ENCODE measurements around the gene NFAT5.

NFAT5 gene

DNA sequence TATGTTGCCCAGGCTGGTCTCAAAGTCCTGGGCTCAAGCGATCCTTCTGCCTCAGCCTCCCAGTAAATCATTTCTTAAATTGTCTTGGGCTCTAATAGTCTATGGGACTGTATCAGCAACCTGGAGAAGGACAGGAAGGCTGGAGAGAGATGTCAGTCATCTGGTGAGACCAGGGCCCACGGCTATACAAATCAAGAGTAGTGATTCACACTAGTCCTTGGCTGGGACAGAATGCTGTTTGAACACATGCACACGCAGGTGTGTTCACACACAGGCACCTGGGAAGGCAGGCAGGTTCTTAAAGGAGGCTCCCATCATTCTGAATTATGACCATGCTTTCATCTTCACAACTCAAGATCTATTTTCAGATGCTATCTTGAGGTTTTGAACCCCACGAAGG, 146.5 kb downstream of the NFAT5 start:
- TF ChIP-seq TCF12 (IDR thresholded peaks at IDR 0.05; ENCODE audit: low read depth) (no peak), RAD21 (IDR thresholded peaks at IDR 0.05; ENCODE audit: low read depth) (no peak), TAF1 (IDR thresholded peaks at IDR 0.05; ENCODE audit: low read depth) (no peak), YY1 (IDR thresholded peaks at IDR 0.05; ENCODE audit: low read depth) (no peak), ZBTB7A (IDR thresholded peaks at IDR 0.05; ENCODE audit: low read depth) (no peak), NFIC (IDR thresholded peaks at IDR 0.05) (no peak), CEBPB (IDR thresholded peaks at IDR 0.05) (no peak), EGR1 (IDR thresholded peaks at IDR 0.05) (no peak), CREB1 (IDR thresholded peaks at IDR 0.05; ENCODE audit: low read depth) (no peak)
- TF ChIP-seq, protein P1, sequence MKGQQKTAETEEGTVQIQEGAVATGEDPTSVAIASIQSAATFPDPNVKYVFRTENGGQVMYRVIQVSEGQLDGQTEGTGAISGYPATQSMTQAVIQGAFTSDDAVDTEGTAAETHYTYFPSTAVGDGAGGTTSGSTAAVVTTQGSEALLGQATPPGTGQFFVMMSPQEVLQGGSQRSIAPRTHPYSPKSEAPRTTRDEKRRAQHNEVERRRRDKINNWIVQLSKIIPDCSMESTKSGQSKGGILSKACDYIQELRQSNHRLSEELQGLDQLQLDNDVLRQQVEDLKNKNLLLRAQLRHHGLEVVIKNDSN (IDR thresholded peaks at IDR 0.05): no peak
- TF ChIP-seq, protein P2, sequence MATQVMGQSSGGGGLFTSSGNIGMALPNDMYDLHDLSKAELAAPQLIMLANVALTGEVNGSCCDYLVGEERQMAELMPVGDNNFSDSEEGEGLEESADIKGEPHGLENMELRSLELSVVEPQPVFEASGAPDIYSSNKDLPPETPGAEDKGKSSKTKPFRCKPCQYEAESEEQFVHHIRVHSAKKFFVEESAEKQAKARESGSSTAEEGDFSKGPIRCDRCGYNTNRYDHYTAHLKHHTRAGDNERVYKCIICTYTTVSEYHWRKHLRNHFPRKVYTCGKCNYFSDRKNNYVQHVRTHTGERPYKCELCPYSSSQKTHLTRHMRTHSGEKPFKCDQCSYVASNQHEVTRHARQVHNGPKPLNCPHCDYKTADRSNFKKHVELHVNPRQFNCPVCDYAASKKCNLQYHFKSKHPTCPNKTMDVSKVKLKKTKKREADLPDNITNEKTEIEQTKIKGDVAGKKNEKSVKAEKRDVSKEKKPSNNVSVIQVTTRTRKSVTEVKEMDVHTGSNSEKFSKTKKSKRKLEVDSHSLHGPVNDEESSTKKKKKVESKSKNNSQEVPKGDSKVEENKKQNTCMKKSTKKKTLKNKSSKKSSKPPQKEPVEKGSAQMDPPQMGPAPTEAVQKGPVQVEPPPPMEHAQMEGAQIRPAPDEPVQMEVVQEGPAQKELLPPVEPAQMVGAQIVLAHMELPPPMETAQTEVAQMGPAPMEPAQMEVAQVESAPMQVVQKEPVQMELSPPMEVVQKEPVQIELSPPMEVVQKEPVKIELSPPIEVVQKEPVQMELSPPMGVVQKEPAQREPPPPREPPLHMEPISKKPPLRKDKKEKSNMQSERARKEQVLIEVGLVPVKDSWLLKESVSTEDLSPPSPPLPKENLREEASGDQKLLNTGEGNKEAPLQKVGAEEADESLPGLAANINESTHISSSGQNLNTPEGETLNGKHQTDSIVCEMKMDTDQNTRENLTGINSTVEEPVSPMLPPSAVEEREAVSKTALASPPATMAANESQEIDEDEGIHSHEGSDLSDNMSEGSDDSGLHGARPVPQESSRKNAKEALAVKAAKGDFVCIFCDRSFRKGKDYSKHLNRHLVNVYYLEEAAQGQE (IDR thresholded peaks at IDR 0.05; ENCODE audit: low read depth): no peak
- TF ChIP-seq, protein P3, sequence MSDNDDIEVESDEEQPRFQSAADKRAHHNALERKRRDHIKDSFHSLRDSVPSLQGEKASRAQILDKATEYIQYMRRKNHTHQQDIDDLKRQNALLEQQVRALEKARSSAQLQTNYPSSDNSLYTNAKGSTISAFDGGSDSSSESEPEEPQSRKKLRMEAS (IDR thresholded peaks at IDR 0.05): no peak

DNA sequence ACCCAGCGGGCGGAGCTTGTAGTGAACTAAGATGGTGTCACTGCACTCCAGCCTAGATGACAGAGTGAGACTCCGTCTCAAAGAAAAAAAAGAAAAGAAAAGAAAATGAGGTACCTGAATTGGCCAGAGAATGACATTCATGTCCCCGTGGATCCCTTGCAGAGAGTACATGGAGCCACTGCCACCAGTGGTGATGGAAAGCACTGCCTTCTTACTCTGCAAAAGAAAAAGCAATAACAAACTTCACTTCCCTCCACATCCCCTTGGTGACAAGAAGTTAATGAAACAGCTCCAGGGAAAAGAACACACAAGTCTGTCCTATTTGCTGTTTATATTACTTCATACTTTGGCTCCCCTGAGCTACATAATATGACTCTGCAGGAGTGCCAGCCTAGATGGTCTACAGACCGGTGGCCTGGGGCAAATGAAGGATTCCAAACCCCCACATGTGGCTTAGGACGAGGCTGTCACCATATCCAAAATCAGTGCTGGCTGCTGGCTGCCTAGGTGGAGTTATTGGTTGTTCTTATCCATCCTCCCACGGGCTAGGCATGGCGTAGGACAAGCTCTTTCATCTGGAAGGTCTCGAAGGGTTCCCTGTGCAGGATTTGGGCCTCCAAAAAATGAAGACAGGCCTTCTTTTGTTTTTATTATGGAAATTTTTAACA, 147.3 kb downstream of the NFAT5 start:
- no peak for TF ChIP-seq TAF1 (IDR thresholded peaks at IDR 0.05; ENCODE audit: low read depth)
- TF ChIP-seq CREB1 (IDR thresholded peaks at IDR 0.05; ENCODE audit: low read depth): no peak
- TF ChIP-seq TCF12 (IDR thresholded peaks at IDR 0.05; ENCODE audit: low read depth): no peak
- TF ChIP-seq NFIC (IDR thresholded peaks at IDR 0.05): no peak
- TF ChIP-seq EP300 (IDR thresholded peaks at IDR 0.05; ENCODE audit: borderline replicate concordance): no peak
- no peak for TF ChIP-seq ZBTB7A (IDR thresholded peaks at IDR 0.05; ENCODE audit: low read depth)
- TF ChIP-seq, protein P2 (IDR thresholded peaks at IDR 0.05; ENCODE audit: low read depth): no peak
- no peak for TF ChIP-seq RAD21 (IDR thresholded peaks at IDR 0.05; ENCODE audit: low read depth)
- no peak for TF ChIP-seq CEBPB (IDR thresholded peaks at IDR 0.05)
- no peak for TF ChIP-seq FOXM1 (IDR thresholded peaks at IDR 0.05; ENCODE audit: borderline replicate concordance, low read depth)
- TF ChIP-seq, protein P1 (IDR thresholded peaks at IDR 0.05): no peak
- TF ChIP-seq EGR1 (IDR thresholded peaks at IDR 0.05): no peak
- TF ChIP-seq TEAD4 (IDR thresholded peaks at IDR 0.05): no peak
- no peak for TF ChIP-seq YY1 (IDR thresholded peaks at IDR 0.05; ENCODE audit: low read depth)
- TF ChIP-seq, protein P3 (IDR thresholded peaks at IDR 0.05): no peak

DNA sequence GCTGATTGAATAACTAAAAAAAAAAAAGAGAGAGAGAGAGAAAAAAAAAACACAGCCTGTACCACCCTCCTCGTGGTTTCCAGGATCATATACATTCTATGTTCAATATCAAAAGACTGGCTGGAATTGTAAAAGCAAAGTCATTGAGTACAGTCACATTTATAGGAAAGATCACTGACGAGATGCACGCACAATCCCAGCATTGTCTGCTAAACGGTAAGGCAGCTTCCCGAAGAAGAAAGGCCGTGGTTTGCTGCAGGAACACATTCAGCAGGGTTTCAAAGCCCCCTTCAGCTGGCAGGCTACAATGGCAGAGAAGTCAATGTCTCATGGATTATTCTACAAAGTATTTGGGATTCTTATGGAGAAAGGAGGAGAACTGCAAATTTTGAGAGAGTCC, 151.3 kb downstream of the NFAT5 start:
- TF ChIP-seq YY1 (IDR thresholded peaks at IDR 0.05; ENCODE audit: low read depth): no peak

DNA sequence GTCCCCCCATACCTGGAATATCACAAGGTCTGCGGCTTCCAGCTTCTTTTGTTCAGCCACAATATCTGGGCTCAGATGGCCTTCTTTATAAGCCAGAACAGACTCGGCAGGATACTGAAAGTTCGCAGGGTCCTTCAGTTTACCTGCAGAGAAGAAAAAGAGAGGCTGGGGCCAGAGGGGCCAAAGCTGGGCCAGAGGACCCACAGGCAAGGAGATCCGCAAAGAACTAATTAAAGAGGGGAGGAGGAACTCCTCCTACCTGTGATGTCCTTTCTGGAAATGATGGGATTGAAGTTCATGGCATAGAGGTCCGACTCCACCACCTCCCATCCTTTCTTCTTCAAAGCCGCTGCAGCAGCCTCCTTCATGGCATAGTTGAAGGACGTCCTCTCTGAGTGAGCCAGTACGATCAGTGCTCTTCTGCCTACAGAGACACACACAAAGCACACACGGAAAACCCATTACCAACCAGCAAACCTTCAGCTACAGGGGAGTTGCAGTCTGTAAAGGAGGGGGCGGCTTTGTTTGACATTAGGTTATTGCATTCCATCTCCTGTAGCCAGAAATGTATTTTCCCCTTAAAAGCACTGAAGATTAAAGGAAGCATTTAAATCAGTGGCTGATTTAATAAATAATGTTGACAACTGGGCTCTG, 152.5 kb downstream of the NFAT5 start:
- TF ChIP-seq CEBPB (IDR thresholded peaks at IDR 0.05) (no peak), TCF12 (IDR thresholded peaks at IDR 0.05; ENCODE audit: low read depth) (no peak), NFIC (IDR thresholded peaks at IDR 0.05) (no peak), TEAD4 (IDR thresholded peaks at IDR 0.05) (no peak), RAD21 (IDR thresholded peaks at IDR 0.05; ENCODE audit: low read depth) (no peak), FOXM1 (IDR thresholded peaks at IDR 0.05; ENCODE audit: borderline replicate concordance, low read depth) (no peak), EP300 (IDR thresholded peaks at IDR 0.05; ENCODE audit: borderline replicate concordance) (no peak), YY1 (IDR thresholded peaks at IDR 0.05; ENCODE audit: low read depth) (no peak), TAF1 (IDR thresholded peaks at IDR 0.05; ENCODE audit: low read depth) (no peak), EGR1 (IDR thresholded peaks at IDR 0.05) (no peak), CREB1 (IDR thresholded peaks at IDR 0.05; ENCODE audit: low read depth) (no peak)
- TF ChIP-seq, protein P2 (IDR thresholded peaks at IDR 0.05; ENCODE audit: low read depth): no peak
- TF ChIP-seq, protein P1 (IDR thresholded peaks at IDR 0.05): no peak
- TF ChIP-seq, protein P3 (IDR thresholded peaks at IDR 0.05): no peak

All from Ishikawa (cell line).